RWPE1 (cell line): ENCODE data around the gene RFX2.

Experiments used
- CTCF ChIA-PET: fragments of 350-600 bp; sonication (Branson Sonifier 250); formaldehyde crosslinking; extraction: SDS; loops from one replicate; lab custom pipeline; 2021; lab: Yijun Ruan, JAX
- POLR2A ChIA-PET: fragments of 400-600 bp; formaldehyde crosslinking; extraction: SDS; loops from one replicate; lab custom pipeline; 2020; ENCODE audit warnings: antibody characterized with exemption; ENCODE audit not compliant: low non-redundant PET; lab: Yijun Ruan, JAX
- DNase-seq: peaks from one replicate; pipeline ENCODE4 v3.0.0; 2012; ENCODE audit warnings: low spot score
- H3K27ac ChIP-seq: fragments of 450-650 bp; 2 replicates; pipeline ENCODE4 v1.5.1; 2017
- CTCF ChIP-seq: fragments of 450-650 bp; conservative IDR thresholded peaks from 2 replicates; pipeline ENCODE4 v1.5.1; 2017; ENCODE audit warnings: low read depth, mild to moderate bottlenecking

The RFX2 gene

GRCh38 chr19:6018786-6019185 lies 91.5 kb downstream of the RFX2 start:
- ChIA-PET POLR2A (no interaction called here), CTCF (interaction anchor here (0.7 kb wide), 1 partner anchor 14 kb away, joined by 3 read pairs; no protein-coding TSS in a partner anchor)
- no peak for DNase-seq
- H3K27ac ChIP-seq, result no peak overlapping the region
- TF ChIP-seq CTCF, result no peak

- H3K27ac ChIP-seq, result peak overlapping the region; percentile 24
- CTCF ChIA-PET, result interaction anchor here (0.5 to 0.7 kb wide), 2 partner anchors 30 to 86 kb away, joined by 4 to 5 read pairs; no protein-coding TSS in a partner anchor
- no peak for TF ChIP-seq CTCF
- DNase-seq, result no peak
- POLR2A ChIA-PET, result interaction anchor here (0.6 kb wide), 1 partner anchor 141 kb away, joined by 3 read pairs; no protein-coding TSS in a partner anchor
Observed at GRCh38 chr19:6017576-6017975, 92.7 kb downstream of the RFX2 start.

- ChIA-PET CTCF (interaction anchor here (1.0 kb wide), 1 partner anchor 28 kb away, joined by 3 read pairs; no protein-coding TSS in a partner anchor), POLR2A (no interaction called here)
- no peak for TF ChIP-seq CTCF
- DNase-seq, result no peak
- H3K27ac ChIP-seq, result no peak overlapping the region
Observed at GRCh38 chr19:6015841-6016545, 94.3 kb downstream of the RFX2 start.

GRCh38 chr19:6014551-6015135 lies 95.7 kb downstream of the RFX2 start:
- ChIA-PET POLR2A (no interaction called here), CTCF (interaction anchor here (1.5 kb wide), 1 partner anchor 7 kb away, joined by 4 read pairs; no protein-coding TSS in a partner anchor)
- TF ChIP-seq CTCF, result no peak
- H3K27ac ChIP-seq, result peak overlapping the region; percentile 22
- no peak for DNase-seq

- no peak overlapping the region; the same call in 1 of the 2 replicates for H3K27ac ChIP-seq
- POLR2A ChIA-PET, result no interaction called here
- CTCF ChIA-PET, result interaction anchor here (0.5 to 1.5 kb wide), 2 partner anchors 9 to 522 kb away, joined by 3 to 4 read pairs; no protein-coding TSS in a partner anchor
- DNase-seq, result no peak
- TF ChIP-seq CTCF, result no peak
Observed at GRCh38 chr19:6012426-6013170, 97.7 kb downstream of the RFX2 start.

- TF ChIP-seq CTCF, result no peak
- no peak for DNase-seq
- H3K27ac ChIP-seq, result 0 out of 2 replicates have a peak overlapping the region, but pooled peaks have one; percentile 16
- POLR2A ChIA-PET, result no interaction called here
- CTCF ChIA-PET, result interaction anchor here (0.5 to 0.7 kb wide), 3 partner anchors 11 to 521 kb away, joined by 3 read pairs; no protein-coding TSS in a partner anchor
Observed at GRCh38 chr19:6011794-6012193, 98.5 kb downstream of the RFX2 start.
